ENCODE data around the gene PACS2.

The PACS2 gene

DNA sequence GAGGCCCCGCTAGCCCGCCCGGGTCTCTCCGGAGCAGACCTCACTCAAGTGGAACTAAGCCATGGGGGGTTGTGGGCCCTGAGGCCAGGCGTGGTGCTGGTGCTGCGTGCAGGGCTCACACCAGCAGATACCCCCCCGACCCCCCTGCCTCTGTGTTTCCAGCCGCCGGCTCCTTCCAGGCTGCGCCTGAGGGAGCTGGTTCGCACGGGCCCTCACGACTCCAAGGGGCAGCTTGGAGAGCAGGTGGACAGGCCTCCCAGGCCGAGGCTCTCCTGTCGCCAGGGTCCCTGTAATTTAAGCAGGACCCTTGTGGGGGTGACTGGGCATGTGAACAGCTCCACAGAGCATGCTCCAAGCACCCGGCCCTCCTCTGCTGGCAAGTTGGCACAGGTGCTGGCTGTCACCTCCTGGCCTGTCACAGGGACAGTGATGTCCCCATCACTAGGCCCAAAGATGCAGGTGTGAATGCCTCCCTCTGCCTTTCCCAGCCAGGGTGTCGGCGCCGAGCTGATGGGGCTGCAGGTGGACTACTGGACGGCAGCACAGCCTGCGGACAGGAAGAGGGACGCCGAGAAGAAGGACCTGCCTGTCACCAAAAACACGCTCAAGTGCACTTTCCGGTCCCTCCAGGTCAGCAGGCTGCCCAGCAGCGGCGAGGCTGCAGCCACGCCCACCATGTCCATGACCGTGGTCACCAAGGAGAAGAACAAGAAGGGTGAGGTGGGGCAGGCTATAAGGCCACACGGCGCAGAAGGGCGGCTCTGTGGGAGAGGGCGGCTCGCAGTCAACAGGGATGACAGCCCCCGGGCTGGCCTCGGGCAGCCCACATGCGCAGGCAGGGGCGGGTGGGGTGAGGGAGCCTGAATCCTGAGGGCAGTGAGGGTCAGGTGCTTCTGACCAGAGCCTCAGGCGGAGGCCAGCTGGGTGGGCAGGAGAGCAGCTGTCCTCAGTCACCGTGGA is 77.9 kb downstream of the PACS2 start:
- no peak for DNase-seq (ENCODE audit: low spot score)

DNA sequence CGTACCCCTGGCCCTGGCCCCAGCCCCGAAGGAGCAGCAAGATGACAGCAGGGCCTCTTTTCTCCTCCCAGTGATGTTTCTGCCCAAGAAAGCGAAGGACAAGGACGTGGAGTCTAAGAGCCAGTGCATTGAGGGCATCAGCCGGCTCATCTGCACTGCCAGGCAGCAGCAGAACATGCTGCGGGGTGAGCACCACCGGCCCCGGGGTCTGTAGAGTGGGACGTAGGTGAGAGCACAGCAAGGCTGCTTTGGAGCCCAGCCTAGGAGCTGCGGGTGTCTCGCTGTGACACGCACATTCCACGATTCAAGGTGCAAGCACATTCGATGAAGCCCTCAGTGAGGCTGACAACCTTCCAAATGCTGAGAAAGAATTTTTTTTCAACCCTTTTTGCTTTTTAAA is 78.6 kb downstream of the PACS2 start:
- DNase-seq (ENCODE audit: low spot score) = no peak
- TF ChIP-seq, protein P1, sequence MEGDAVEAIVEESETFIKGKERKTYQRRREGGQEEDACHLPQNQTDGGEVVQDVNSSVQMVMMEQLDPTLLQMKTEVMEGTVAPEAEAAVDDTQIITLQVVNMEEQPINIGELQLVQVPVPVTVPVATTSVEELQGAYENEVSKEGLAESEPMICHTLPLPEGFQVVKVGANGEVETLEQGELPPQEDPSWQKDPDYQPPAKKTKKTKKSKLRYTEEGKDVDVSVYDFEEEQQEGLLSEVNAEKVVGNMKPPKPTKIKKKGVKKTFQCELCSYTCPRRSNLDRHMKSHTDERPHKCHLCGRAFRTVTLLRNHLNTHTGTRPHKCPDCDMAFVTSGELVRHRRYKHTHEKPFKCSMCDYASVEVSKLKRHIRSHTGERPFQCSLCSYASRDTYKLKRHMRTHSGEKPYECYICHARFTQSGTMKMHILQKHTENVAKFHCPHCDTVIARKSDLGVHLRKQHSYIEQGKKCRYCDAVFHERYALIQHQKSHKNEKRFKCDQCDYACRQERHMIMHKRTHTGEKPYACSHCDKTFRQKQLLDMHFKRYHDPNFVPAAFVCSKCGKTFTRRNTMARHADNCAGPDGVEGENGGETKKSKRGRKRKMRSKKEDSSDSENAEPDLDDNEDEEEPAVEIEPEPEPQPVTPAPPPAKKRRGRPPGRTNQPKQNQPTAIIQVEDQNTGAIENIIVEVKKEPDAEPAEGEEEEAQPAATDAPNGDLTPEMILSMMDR (IDR thresholded peaks at IDR 0.05; ENCODE audit: extremely low read depth, missing control alignments) = no peak

More for the DNA sequence above, 77.9 kb downstream of the PACS2 start:
- TF ChIP-seq, protein P1 (IDR thresholded peaks at IDR 0.05; ENCODE audit: extremely low read depth, missing control alignments) = no peak

DNA sequence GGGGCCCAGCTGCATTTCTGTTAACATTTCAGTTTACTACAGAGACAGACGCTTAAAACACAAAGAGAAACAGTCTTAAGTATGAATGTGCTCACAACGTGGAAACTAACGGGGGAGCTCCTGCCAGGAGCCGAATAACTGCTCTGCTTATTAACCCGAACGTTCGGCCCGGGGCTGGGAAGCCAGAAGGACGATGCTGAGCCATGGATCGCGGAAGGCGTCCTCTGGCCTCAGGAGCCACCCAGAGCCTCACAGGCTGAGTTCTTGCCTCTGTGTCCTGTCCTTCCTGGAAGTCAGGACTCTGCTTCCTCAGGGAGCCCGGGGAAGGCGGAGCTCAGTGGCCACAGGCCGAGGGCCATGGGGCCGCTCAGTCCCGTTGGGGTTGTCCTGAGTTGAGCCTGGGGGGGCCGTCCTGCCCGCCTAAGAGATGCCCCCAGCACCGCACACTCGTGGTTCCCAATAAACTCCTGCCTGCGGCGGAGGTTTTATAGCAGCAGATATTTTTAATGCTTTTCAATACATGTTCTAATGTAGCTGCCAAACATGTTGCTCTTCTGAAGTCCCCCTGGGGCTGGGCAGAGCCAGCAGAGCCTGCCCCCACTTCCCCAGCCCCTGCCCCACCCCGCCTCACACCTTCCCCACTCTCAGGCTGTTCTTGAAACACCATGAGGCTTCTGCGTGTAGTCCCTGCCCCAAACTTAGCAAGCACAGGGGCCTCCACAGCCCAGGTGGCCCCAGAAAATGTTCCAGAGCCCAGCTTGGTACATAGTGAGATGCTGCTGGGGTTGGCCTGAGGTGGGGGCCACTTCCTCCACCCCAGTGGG is 80.4 kb downstream of the PACS2 start:
- no peak for DNase-seq (ENCODE audit: low spot score)
- TF ChIP-seq, protein P1 (IDR thresholded peaks at IDR 0.05; ENCODE audit: extremely low read depth, missing control alignments) = no peak

DNA sequence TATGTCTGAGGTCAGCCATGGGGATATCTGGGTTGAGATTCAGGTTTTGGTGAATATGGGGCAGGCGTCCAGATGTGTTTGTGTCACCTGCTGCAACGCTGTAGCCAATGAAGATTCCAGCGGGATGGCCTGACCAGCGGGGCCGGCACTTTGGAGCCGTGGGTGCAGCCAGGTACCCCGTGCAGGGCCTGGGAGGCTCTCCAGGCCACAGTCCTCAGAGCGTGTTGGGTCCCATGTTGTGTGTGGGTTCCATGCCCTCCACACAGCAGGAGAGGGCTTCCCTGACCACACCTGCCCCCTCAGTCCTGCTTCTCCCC is 80.9 kb downstream of the PACS2 start:
- TF ChIP-seq, protein P1 (IDR thresholded peaks at IDR 0.05; ENCODE audit: extremely low read depth, missing control alignments) = no peak

DNA sequence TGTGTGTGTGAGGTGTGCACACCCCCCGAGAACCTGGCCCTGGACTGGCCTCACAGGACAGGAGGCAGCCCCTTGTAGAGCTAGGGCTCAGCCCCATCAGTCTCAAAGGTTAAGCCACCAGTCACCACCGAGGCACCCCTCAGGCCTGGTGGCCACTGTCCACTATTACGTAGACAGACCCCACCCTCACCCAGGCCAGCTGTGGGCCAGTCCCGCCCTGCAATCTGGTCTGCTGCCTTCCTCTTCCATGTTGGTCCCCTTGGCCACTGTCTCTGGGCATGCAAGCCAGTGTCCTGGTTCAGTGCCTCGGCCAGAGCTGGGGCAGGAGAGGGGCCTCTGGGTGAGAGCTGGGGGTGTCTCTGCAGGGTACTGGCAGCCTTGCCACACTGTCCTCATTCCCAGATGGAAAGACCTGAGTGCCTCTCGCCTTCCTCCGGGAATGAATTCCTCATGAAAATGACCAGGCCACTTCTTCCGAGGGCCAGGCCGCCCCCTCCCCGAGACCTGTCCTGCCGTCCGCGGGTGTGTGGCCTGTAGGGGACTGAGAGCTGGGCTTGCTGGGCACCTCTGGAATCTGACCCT is 82.9 kb downstream of the PACS2 start:
- TF ChIP-seq, protein P1 (IDR thresholded peaks at IDR 0.05; ENCODE audit: extremely low read depth, missing control alignments) = no peak
- DNase-seq (ENCODE audit: low spot score) = no peak

More for the DNA sequence above, 80.9 kb downstream of the PACS2 start:
- DNase-seq (ENCODE audit: low spot score) = no peak

DNA sequence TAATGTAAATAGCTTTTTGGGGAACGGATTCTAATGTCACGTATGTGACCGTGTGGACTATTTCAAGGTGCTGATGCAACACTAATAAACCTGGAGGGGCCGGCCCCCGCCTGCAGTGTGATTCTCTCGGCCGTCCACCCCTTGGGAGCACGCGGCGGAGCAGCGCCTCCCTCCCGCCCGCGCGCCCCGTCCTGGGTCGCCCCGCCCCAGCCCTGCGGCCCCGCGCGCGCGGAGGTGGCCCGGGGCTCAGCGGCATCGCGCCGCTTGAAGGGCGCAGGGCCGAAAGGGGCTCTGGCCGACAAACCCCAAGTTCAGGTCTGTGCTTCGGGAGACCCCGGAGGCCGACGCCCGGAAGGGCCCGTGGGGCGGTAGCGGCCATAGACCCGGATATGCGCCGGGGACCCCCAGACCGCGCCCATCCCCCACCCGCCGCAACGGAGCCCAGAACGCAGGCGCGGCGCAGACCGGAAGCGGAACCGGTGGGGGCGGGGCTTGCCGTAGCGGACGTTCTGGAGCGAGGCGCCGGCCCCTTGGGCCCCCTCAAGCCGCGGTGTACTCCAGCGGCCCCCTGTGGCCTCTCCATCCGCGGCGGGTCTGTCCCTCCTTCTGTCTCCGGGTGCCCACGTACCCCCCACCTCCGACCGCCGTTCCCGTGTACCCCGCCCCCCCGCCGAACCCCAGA is 83.6 kb downstream of the PACS2 start, which contains the start of gene TEX22:
TEX22 (plus strand) TSS at position 495 of the 682 bp plus-strand sequence. CDS start 803 bp downstream, outside the sequence.
- TF ChIP-seq, protein P1 (IDR thresholded peaks at IDR 0.05; ENCODE audit: extremely low read depth, missing control alignments) = no peak

More for the DNA sequence above, 83.6 kb downstream of the PACS2 start, which contains the start of gene TEX22:
- peak; percentile 98 for DNase-seq (ENCODE audit: low spot score)
